GM19467 (cell line): Measurements from ENCODE around the gene CCDC149.

Experiments used
- ATAC-seq: cut with Tn5 transposase; IDR thresholded peaks from one replicate; pipeline ENCODE4 v1.9.1; 2021; ENCODE audit warnings: mild to moderate bottlenecking, moderate library complexity; ENCODE audit not compliant: unreplicated experiment

CCDC149 gene

GRCh38 chr4:24912252-24913118 is at the start of gene CCDC149:
Gene CCDC149 (minus strand): TSS chr4:24913042. CDS start chr4:24912864, 178 bp downstream.
- ATAC-seq = no peak

GRCh38 chr4:24957886-24958285 is 45.0 kb upstream of the CCDC149 start:
- ATAC-seq = no peak

- no peak for ATAC-seq
These were observed 43.9 kb upstream of the CCDC149 start for GRCh38 chr4:24956763-24957162.

- no peak for ATAC-seq
These were observed 43.2 kb upstream of the CCDC149 start for GRCh38 chr4:24956091-24956490.

GRCh38 chr4:24952667-24953066 is 39.8 kb upstream of the CCDC149 start:
- no peak for ATAC-seq

GRCh38 chr4:24949970-24950369 is 37.1 kb upstream of the CCDC149 start:
- ATAC-seq = no peak

- ATAC-seq = no peak
These were observed 25.1 kb upstream of the CCDC149 start for GRCh38 chr4:24937917-24938281.

- no peak for ATAC-seq
These were observed 24.5 kb upstream of the CCDC149 start for GRCh38 chr4:24937176-24937916.

- ATAC-seq = no peak
These were observed 23.0 kb upstream of the CCDC149 start for GRCh38 chr4:24935856-24936255.

GRCh38 chr4:24934311-24934710 is 21.5 kb upstream of the CCDC149 start:
- ATAC-seq = no peak

- no peak for ATAC-seq
These were observed 20.9 kb upstream of the CCDC149 start for GRCh38 chr4:24933684-24934275.

- no peak for ATAC-seq
These were observed 19.8 kb upstream of the CCDC149 start for GRCh38 chr4:24932515-24933225.

- no peak for ATAC-seq
These were observed 17.3 kb upstream of the CCDC149 start for GRCh38 chr4:24930151-24930550.

GRCh38 chr4:24928708-24929107 is 15.9 kb upstream of the CCDC149 start:
- no peak for ATAC-seq

GRCh38 chr4:24927049-24927448 is 14.2 kb upstream of the CCDC149 start:
- ATAC-seq = no peak

- no peak for ATAC-seq
These were observed 11.5 kb upstream of the CCDC149 start for GRCh38 chr4:24924309-24924781.

- no peak for ATAC-seq
These were observed 10.7 kb upstream of the CCDC149 start for GRCh38 chr4:24923550-24923949.

- ATAC-seq = no peak
These were observed 10.2 kb upstream of the CCDC149 start for GRCh38 chr4:24923002-24923401.

- no peak for ATAC-seq
These were observed 9.6 kb upstream of the CCDC149 start for GRCh38 chr4:24922416-24922815.

- ATAC-seq = no peak
These were observed 8.6 kb upstream of the CCDC149 start for GRCh38 chr4:24921491-24921890.

- ATAC-seq = no peak
These were observed 7.2 kb upstream of the CCDC149 start for GRCh38 chr4:24920008-24920407.
